ENCODE data around the gene C1QB.

GRCh38 chr1:22641906-22642636 lies 11.0 kb upstream of the C1QB start:
- TF ChIP-seq CTCF (IDR thresholded peaks at IDR 0.05) (peak; percentile 79 to 96 (median 90)), POLR2A (IDR thresholded peaks at IDR 0.05) (no peak)

Measured in heart left ventricle (tissue), 13 donors.